Ishikawa (cell line): ENCODE measurements around the gene PCP4L1.

Source experiments
- CEBPB ChIP-seq: IDR thresholded peaks from 2 replicates; pipeline ENCODE4 v1.6.1; 2012
- CREB1 ChIP-seq: IDR thresholded peaks from 2 replicates; pipeline ENCODE4 v1.6.1; 2012; ENCODE audit warnings: low read depth
- EGR1 ChIP-seq: IDR thresholded peaks from 2 replicates; pipeline ENCODE4 v1.6.1; 2012
- EP300 ChIP-seq: IDR thresholded peaks from 2 replicates; pipeline ENCODE4 v1.6.1; 2012; ENCODE audit warnings: borderline replicate concordance
- FOXM1 ChIP-seq: IDR thresholded peaks from 2 replicates; pipeline ENCODE4 v1.6.1; 2012; ENCODE audit warnings: low read depth, borderline replicate concordance
- MAX ChIP-seq: IDR thresholded peaks from 2 replicates; pipeline ENCODE4 v1.6.1; 2012
- NFIC ChIP-seq: IDR thresholded peaks from 2 replicates; pipeline ENCODE4 v1.6.1; 2012
- RAD21 ChIP-seq: IDR thresholded peaks from 2 replicates; pipeline ENCODE4 v1.6.1; 2012; ENCODE audit warnings: low read depth
- TAF1 ChIP-seq: IDR thresholded peaks from 2 replicates; pipeline ENCODE4 v1.6.1; 2012; ENCODE audit warnings: low read depth, mild to moderate bottlenecking
- TCF12 ChIP-seq: IDR thresholded peaks from 2 replicates; pipeline ENCODE4 v1.6.1; 2012; ENCODE audit warnings: low read depth
- TEAD4 ChIP-seq: IDR thresholded peaks from 2 replicates; pipeline ENCODE4 v1.6.1; 2012
- YY1 ChIP-seq: IDR thresholded peaks from 2 replicates; pipeline ENCODE4 v1.6.1; 2012; ENCODE audit warnings: low read depth
- ZBTB7A ChIP-seq: IDR thresholded peaks from 2 replicates; pipeline ENCODE4 v1.6.1; 2012; ENCODE audit warnings: low read depth
- TF ChIP-seq, protein P1 (sequence below): IDR thresholded peaks from 2 replicates; pipeline ENCODE4 v1.6.1; 2012; ENCODE audit warnings: low read depth, mild to moderate bottlenecking
- TF ChIP-seq, protein P2 (sequence below): IDR thresholded peaks from 2 replicates; pipeline ENCODE4 v1.6.1; 2012

Gene PCP4L1

GRCh38 chr1:161241682-161242081, 16.9 kb upstream of the PCP4L1 start:
- TF ChIP-seq NFIC (no peak), EGR1 (no peak), FOXM1 (no peak), CEBPB (no peak), MAX (no peak), TCF12 (no peak), RAD21 (no peak)
- TF ChIP-seq, protein P1, sequence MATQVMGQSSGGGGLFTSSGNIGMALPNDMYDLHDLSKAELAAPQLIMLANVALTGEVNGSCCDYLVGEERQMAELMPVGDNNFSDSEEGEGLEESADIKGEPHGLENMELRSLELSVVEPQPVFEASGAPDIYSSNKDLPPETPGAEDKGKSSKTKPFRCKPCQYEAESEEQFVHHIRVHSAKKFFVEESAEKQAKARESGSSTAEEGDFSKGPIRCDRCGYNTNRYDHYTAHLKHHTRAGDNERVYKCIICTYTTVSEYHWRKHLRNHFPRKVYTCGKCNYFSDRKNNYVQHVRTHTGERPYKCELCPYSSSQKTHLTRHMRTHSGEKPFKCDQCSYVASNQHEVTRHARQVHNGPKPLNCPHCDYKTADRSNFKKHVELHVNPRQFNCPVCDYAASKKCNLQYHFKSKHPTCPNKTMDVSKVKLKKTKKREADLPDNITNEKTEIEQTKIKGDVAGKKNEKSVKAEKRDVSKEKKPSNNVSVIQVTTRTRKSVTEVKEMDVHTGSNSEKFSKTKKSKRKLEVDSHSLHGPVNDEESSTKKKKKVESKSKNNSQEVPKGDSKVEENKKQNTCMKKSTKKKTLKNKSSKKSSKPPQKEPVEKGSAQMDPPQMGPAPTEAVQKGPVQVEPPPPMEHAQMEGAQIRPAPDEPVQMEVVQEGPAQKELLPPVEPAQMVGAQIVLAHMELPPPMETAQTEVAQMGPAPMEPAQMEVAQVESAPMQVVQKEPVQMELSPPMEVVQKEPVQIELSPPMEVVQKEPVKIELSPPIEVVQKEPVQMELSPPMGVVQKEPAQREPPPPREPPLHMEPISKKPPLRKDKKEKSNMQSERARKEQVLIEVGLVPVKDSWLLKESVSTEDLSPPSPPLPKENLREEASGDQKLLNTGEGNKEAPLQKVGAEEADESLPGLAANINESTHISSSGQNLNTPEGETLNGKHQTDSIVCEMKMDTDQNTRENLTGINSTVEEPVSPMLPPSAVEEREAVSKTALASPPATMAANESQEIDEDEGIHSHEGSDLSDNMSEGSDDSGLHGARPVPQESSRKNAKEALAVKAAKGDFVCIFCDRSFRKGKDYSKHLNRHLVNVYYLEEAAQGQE: no peak
- TF ChIP-seq, protein P2, sequence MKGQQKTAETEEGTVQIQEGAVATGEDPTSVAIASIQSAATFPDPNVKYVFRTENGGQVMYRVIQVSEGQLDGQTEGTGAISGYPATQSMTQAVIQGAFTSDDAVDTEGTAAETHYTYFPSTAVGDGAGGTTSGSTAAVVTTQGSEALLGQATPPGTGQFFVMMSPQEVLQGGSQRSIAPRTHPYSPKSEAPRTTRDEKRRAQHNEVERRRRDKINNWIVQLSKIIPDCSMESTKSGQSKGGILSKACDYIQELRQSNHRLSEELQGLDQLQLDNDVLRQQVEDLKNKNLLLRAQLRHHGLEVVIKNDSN: no peak

DNA sequence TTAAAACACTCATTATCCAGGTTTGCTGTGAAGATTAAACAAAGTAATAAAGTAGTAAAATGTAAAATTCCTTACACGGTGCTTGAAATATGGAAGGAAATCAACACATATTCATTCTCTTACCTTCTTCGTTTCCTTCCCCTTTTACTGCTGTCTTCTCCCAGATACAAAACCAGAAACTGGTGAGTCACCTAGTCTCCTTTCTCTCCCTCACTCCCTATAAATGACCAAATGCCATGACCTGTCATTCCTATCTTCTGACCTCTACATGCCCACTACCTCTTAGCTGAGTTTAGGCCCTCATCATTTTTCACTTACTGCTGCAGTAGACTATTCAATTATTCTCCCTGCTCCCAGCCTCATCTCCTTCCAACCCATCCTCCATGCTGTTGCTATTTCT, 16.2 kb upstream of the PCP4L1 start:
- TF ChIP-seq TAF1: no peak
- no peak for TF ChIP-seq EGR1
- no peak for TF ChIP-seq RAD21
- TF ChIP-seq ZBTB7A: no peak

DNA sequence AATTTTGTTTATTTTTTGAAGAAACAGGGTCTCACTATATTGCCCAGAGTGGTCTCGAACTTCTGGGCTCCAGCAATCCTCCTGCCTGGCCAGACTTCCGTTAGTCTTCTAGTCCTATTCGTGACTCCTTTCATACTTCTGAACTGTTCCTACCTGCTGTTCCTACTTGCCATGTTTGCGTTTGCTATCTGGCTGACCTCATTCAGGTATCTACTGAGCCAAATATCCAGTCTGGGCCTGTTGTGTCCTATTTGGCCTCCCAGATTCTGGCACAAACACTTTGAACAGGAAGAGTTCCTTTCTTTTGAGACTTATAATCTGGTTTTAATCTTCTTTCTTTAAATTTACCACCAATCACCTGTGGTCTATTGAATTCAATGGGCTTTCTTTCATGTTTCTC, 13.7 kb upstream of the PCP4L1 start:
- TF ChIP-seq CREB1 (no peak), YY1 (no peak), CEBPB (no peak), MAX (no peak), TCF12 (no peak), EP300 (no peak), RAD21 (no peak), ZBTB7A (no peak), TAF1 (no peak), EGR1 (no peak), TEAD4 (no peak), FOXM1 (no peak), NFIC (no peak)
- TF ChIP-seq, protein P1: no peak
- TF ChIP-seq, protein P2: no peak

- TF ChIP-seq TCF12 (no peak), RAD21 (no peak), EGR1 (no peak), NFIC (no peak), CREB1 (no peak), TEAD4 (no peak)
- TF ChIP-seq, protein P2: no peak
These were observed 7.7 kb upstream of the PCP4L1 start for GRCh38 chr1:161250829-161251228.

DNA sequence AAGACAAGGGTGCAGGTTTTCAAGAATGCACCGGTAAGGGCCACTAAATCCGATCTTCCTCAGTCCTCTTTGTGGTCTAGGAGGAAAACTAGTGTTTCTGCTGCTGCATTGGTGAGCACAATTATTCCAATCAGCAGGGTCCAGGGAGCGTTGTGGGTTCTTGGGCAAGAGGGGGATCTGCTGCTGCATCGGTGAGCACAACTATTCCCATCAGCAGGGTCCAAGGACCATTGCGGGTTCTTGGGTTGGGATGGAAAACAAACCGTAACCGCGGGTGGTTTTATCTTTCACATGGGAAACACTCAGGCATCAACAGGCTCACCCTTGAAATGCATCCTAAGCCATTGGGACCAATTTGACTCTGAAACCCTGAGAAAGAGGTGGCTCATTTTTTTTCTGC, 7.0 kb upstream of the PCP4L1 start:
- no peak for TF ChIP-seq TAF1
- no peak for TF ChIP-seq RAD21
- no peak for TF ChIP-seq CREB1
- TF ChIP-seq FOXM1: no peak
- TF ChIP-seq, protein P2: no peak
- TF ChIP-seq CEBPB: no peak
- TF ChIP-seq, protein P1: no peak
- TF ChIP-seq EGR1: no peak
- no peak for TF ChIP-seq NFIC
